Upper lobe of right lung (tissue), 1 donor: ENCODE results near the gene JAZF1. TPM values are rescaled to one million over a fixed set of nuclear protein-coding genes. Genes with fewer than 3 reads are reported as not detected.
"Not testable (repeated sequence)": the region's sequence is repeated elsewhere in the genome, so short reads cannot be mapped to it uniquely, and the experiment has no call there.

Experiments
- ATAC-seq: fragments of 200-7000 bp; cut with Tn5 transposase; one replicate; pipeline ENCODE4 v1.9.1; 2020; ENCODE audit warnings: mild to moderate bottlenecking, moderate library complexity
- DNase-seq: peaks from one replicate; pipeline ENCODE4 v3.0.0-alpha.2; 2020
- H3K27ac ChIP-seq: fragments of 200-600 bp; one replicate; pipeline ENCODE4 v1.8.0; 2022
- H3K27me3 ChIP-seq: fragments of 200-600 bp; one replicate; pipeline ENCODE4 v1.8.0; 2022; ENCODE audit warnings: mild to moderate bottlenecking
- H3K36me3 ChIP-seq: fragments of 200-600 bp; one replicate; pipeline ENCODE4 v1.8.0; 2022
- H3K4me1 ChIP-seq: fragments of 200-600 bp; one replicate; pipeline ENCODE4 v1.8.0; 2022
- H3K4me3 ChIP-seq: fragments of 200-600 bp; one replicate; pipeline ENCODE4 v1.8.0; 2022; ENCODE audit warnings: mild to moderate bottlenecking
- H3K9me3 ChIP-seq: fragments of 200-600 bp; one replicate; pipeline ENCODE4 v1.8.0; 2022
- intact Hi-C: fragments of 100-400 bp; cut with DNase I; formaldehyde crosslinking; loops from one replicate; pipeline ENCODE4 v1.11.0; 2022
- total RNA-seq: library from RNA; stranded (reverse); fragmentation: NEBNext Ultra II Directional; extraction: Animal tissue kit (Norgen Biotek cat#: 25700); gene quantifications from one replicate; pipeline ENCODE4 v1.2.1, GENCODE V29; 2021
- TF ChIP-seq, protein P1 (sequence below): fragments of 200-600 bp; IDR thresholded peaks from one replicate; pipeline ENCODE4 v1.8.0; 2022; ENCODE audit warnings: antibody characterized with exemption
- donor health status: DM: no; HTN: yes; CAD: no; lungs with severe emphysema.

JAZF1 gene
- total RNA-seq, 1 donor from 2014 or later: 20.6 TPM

DNA sequence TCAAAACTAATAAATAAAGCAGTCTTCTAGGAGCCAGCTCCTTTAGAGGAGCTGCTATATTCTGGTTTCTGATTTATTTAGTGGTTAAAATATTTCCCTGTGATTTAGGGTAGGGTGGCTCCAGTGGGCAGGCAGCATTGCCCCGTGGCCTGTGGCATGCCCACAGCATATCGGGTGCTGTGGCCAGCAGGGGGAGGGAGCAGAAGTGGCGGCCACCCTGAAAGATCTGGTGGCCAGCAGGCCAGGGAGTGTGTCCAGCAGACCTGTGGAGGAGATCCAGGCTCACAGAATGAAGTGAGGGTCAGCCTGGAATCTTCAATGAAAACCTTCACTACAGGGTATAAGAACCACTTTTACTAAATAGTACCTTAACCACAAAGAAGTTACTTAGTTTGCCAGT is 251.5 kb downstream of the JAZF1 start:
- Histone ChIP-seq H3K9me3 (no peaks in the 10 kb centered on the region), H3K4me3 (no peak overlapping the region), H3K27me3 (no peaks in the 10 kb centered on the region), H3K4me1 (no peaks in the 10 kb centered on the region), H3K27ac (no peak overlapping the region), H3K36me3 (no peaks in the 10 kb centered on the region)
- TF ChIP-seq, protein P1, sequence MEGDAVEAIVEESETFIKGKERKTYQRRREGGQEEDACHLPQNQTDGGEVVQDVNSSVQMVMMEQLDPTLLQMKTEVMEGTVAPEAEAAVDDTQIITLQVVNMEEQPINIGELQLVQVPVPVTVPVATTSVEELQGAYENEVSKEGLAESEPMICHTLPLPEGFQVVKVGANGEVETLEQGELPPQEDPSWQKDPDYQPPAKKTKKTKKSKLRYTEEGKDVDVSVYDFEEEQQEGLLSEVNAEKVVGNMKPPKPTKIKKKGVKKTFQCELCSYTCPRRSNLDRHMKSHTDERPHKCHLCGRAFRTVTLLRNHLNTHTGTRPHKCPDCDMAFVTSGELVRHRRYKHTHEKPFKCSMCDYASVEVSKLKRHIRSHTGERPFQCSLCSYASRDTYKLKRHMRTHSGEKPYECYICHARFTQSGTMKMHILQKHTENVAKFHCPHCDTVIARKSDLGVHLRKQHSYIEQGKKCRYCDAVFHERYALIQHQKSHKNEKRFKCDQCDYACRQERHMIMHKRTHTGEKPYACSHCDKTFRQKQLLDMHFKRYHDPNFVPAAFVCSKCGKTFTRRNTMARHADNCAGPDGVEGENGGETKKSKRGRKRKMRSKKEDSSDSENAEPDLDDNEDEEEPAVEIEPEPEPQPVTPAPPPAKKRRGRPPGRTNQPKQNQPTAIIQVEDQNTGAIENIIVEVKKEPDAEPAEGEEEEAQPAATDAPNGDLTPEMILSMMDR: no peak
- no peak for ATAC-seq
- intact Hi-C loops: no loop called here
- no peak for DNase-seq

DNA sequence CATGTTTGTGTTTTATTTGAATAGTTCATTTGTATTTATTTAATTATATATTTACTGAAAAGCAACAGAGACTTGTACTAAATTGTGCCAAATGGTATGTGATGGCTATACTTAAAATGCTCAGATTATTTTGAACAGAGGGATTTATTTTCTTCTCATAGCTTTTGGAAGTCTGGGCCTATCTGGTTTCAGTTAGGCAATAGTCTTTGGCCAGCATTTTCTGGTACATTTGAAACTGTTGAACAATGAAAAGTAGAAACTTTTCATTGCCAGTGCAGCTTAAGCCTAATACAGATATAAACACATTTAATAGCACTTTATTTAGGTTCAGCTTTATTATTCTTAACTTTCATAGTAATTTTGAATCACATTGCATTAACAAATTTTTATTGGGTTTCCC is 252.6 kb downstream of the JAZF1 start:
- intact Hi-C loops: no loop called here
- TF ChIP-seq, protein P1: no peak

DNA sequence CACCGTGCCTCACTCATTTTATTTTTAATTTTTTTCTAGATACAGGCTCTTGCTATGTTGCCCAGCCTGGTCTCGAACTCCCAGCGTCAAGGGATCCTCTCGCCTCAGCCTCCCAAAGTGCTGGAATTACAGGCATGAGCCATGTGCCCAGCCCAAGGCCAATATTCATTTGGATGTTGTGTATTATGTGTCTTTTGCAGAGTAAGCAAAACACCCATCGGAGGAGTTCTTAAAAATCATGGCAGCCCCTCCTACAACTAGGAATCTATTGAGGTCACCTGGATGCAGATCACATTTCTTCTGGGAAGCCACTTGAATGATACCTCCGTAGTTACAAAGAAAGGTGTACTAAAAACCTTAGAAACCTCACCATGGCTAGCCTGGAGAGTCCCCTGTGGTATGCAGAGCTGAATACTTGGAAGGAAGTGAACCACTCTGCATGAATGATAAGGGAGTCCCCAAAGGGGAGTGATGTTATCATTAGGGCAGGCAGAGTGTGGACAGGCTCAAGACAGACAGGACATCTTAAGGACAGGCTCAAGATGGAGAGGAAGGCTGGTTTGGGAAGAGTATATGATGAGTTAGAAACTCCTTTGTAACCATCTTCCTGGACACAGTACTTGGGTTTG is 254.9 kb downstream of the JAZF1 start:
- intact Hi-C loops: no loop called here
- Histone ChIP-seq H3K4me1 (no peaks in the 10 kb centered on the region), H3K9me3 (no peaks in the 10 kb centered on the region), H3K36me3 (no peaks in the 10 kb centered on the region), H3K27me3 (no peaks in the 10 kb centered on the region), H3K4me3 (no peak overlapping the region), H3K27ac (no peak overlapping the region)
- DNase-seq: no peak
- no peak for ATAC-seq
- TF ChIP-seq, protein P1: no peak

More for the DNA sequence above, 252.6 kb downstream of the JAZF1 start:
- Histone ChIP-seq H3K4me3 (no peak overlapping the region), H3K27ac (no peak overlapping the region), H3K4me1 (no peaks in the 10 kb centered on the region), H3K9me3 (no peaks in the 10 kb centered on the region), H3K36me3 (no peaks in the 10 kb centered on the region), H3K27me3 (no peaks in the 10 kb centered on the region)
- ATAC-seq: no peak
- DNase-seq: no peak

DNA sequence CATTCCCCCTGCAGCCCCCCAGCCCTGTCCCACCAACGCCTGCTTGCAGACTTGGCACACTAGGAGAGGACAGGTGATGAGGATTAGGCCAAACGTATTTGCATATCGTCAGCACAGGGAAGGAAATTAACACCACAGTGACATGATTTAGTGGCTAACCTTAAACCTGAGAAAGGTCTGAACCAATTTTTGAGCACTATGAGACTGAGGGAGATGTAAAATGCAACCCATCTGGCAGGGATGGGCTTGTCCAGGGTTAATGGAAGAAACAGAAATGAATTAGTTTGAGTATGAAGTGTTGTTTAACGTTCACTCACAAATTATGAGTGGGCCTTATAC is 257.0 kb downstream of the JAZF1 start:
- Histone ChIP-seq H3K27me3 (no peaks in the 10 kb centered on the region), H3K36me3 (no peaks in the 10 kb centered on the region), H3K9me3 (no peaks in the 10 kb centered on the region), H3K4me1 (no peaks in the 10 kb centered on the region), H3K27ac (no peak overlapping the region), H3K4me3 (no peak overlapping the region)
- ATAC-seq: no peak
- DNase-seq: no peak
- TF ChIP-seq, protein P1: no peak
- intact Hi-C loops: no loop called here

DNA sequence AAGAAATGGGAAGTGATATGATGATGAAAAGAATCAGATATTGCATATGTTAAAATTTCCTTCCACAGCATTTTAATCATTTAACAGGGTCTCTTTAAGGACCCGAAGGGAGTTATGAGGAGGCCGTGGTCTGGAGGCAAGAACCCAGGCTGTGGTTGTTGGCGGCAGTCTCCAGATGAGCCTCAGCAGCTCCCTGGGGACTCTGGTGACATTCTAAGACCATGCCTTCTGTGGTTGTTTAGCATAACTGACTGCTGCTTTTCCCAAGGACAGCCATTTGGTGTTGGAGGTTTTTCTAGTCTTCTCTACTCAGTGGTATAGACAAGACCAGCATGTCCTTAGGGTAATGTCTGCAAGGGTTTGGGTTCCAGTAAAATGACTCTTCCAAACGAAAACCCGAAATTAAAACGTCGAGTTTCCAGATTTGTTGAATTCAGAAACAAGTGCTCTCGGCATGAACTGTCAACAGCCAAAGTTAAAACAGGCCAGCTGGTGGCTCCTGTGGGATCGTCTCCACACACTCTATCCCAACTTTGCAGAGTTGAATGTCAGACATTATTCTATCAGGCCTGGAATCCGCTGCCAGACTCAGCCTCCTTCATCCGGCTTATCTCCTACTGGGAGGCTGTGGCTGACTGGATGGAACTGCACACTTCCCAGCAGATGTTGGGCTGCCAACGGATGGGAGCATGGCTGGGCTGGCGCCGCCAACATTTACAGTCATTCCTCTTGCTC is 257.5 kb downstream of the JAZF1 start:
- H3K36me3 ChIP-seq: no peaks in the 10 kb centered on the region
- DNase-seq (no peak), ATAC-seq (no peak)
- TF ChIP-seq, protein P1: no peak
- H3K4me1 ChIP-seq: no peaks in the 10 kb centered on the region
- intact Hi-C loops: no loop called here
- no peak overlapping the region for H3K27ac ChIP-seq
- no peaks in the 10 kb centered on the region for H3K27me3 ChIP-seq
- H3K4me3 ChIP-seq: no peak overlapping the region
- no peaks in the 10 kb centered on the region for H3K9me3 ChIP-seq

DNA sequence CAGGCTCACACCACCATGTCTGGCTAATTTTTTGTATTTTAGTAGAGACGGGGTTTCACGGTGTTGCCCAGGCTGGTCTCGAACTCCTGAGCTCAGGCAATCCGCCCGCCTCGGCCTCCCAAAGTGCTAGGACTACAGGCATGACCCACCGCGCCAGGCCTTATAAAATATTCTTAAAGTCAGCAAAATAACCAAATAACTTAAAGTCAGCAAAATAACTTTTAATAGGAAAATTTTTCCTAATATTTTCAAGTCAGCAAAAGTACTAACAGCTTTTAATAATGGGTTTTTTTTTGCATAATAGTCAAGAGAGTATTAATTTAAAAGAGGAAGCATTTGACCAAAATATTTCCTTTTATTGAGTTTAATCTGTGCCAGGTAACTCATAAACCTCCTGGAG is 258.2 kb downstream of the JAZF1 start:
- H3K4me1 ChIP-seq, H3K9me3 ChIP-seq, intact Hi-C loops, H3K27ac ChIP-seq, ATAC-seq, H3K36me3 ChIP-seq, H3K4me3 ChIP-seq, DNase-seq, H3K27me3 ChIP-seq: not testable (repeated sequence)
